Lung (tissue), 12 donors: Measurements from ENCODE around the gene CACNA1D. TPM values are rescaled to one million over a fixed set of nuclear protein-coding genes. Genes with fewer than 3 reads are reported as not detected.

Source experiments
- ATAC-seq: fragments of 200-7000 bp; cut with Tn5 transposase; one replicate; pipeline ENCODE4 v1.9.1; 2020; ENCODE audit warnings: moderate number of reproducible peaks; ENCODE audit not compliant: insufficient read depth, low FRiP score
- DNase-seq, 3 donors: peaks; one replicate each; pipeline ENCODE4 v3.0.0-alpha.2; 2013 to 2017
- H3K27ac ChIP-seq, 2 donors: one replicate each; pipeline ENCODE4 v1.5.1; 2013; ENCODE audit warnings: mild to moderate bottlenecking in 2 of 2, moderate library complexity in 2 of 2, control low read depth in 1 of 2, inconsistent platforms in 1 of 2, low read depth in 1 of 2, low read length in 1 of 2
- H3K27me3 ChIP-seq, 3 donors: one replicate each; pipeline ENCODE4 v1.5.1; 2013; ENCODE audit warnings: low read length in 2 of 3; ENCODE audit not compliant: control insufficient read depth in 3 of 3, insufficient read depth in 3 of 3
- H3K36me3 ChIP-seq, 4 donors: one replicate each; pipeline ENCODE4 v1.5.1; 2013; ENCODE audit warnings: low read length in 4 of 4, mild to moderate bottlenecking in 1 of 4, moderate library complexity in 1 of 4; ENCODE audit not compliant: control insufficient read depth in 4 of 4, insufficient read depth in 4 of 4
- H3K4me1 ChIP-seq, 5 donors: one replicate each; pipeline ENCODE4 v1.5.1; 2013; ENCODE audit warnings: low read length in 5 of 5, mild to moderate bottlenecking in 2 of 5, moderate library complexity in 1 of 5; ENCODE audit not compliant: control insufficient read depth in 5 of 5, insufficient read depth in 5 of 5
- H3K4me3 ChIP-seq: one replicate; pipeline ENCODE4 v1.5.1; 2013; ENCODE audit warnings: mild to moderate bottlenecking, control low read depth, moderate library complexity
- H3K9ac ChIP-seq, 2 donors: one replicate each; pipeline ENCODE4 v1.5.1; 2013; ENCODE audit warnings: low read length in 2 of 2, control low read depth in 1 of 2; ENCODE audit not compliant: insufficient read depth in 1 of 2
- H3K9me3 ChIP-seq, 4 donors: one replicate each; pipeline ENCODE4 v1.5.1; 2013; ENCODE audit warnings: low read length in 3 of 4, mild to moderate bottlenecking in 1 of 4, moderate library complexity in 1 of 4; ENCODE audit not compliant: control insufficient read depth in 4 of 4, insufficient read depth in 3 of 4
- WGBS, 2 donors: extraction: QIAGEN DNeasy Blood & Tissue Kit; methylation state at CpG; one replicate each; pipeline ENCODE4 v1.1.7; 2013; 5-methylcytosine and 5-hydroxymethylcytosine counted together
- polyA plus RNA-seq, 2 donors: library from polyadenylated mRNA; stranded (reverse); fragments of 200-250 nt; gene quantifications; one replicate each; pipeline ENCODE4 v1.2.1, GENCODE V29; 2013
- total RNA-seq, 2 donors: library from RNA; depleted of rRNA in 1 of 2; stranded (reverse); fragments of >200 nt in 1 of 2; gene quantifications; one replicate each; pipeline ENCODE4 v1.2.1, GENCODE V29; 2014 to 2021
- TF ChIP-seq, protein P1 (sequence below): IDR thresholded peaks from 2 replicates; pipeline ENCODE4 v1.5.1; 2012; ENCODE audit warnings: mild to moderate bottlenecking; ENCODE audit errors: control extremely low read depth, extremely low read depth
- donor health status: control.
- donor health status: control.
- donor health status: Bipolar disorder and iron deficiency.
- donor health status: healthy.
- donor health status: DM: yes; HTN: yes; CAD: no.

The CACNA1D gene
- total and polyA plus RNA-seq, 4 donors, result 2.7 to 96.8 (median 23.1) TPM

DNA sequence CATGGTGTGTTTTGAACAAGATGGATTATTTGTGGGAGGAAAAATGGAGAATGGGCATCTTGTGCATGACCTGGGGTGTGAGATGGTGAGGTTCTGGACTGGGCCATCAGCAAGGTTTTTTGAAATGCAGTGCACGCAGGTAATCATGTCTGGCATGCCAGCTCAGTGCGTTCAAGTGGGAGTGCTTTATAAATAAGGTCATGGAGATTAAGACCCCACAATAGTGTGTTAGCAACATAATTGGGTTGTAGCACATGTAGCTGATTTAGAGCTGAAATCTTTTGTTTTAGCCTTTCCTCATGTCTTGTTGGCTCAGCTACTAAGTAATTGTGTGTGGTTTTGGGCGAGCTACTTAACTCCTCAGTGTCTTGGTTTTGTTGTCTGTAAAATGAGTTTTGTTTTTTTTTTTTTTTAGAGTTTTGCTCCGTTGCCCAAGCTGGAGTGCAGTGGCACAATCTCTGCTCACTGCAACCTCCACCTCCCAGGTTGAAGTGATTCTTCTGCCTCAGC is 3.9 kb upstream of the CACNA1D start:
- ATAC-seq (no peak), DNase-seq (peak in 2 of 3 donors; percentile 77 to 86)
- Histone ChIP-seq H3K27ac (no peak overlapping the region), H3K9me3 (no peaks in the 10 kb centered on the region), H3K4me1 (peaks cover 0 to 75% (median 37%) of the 10 kb centered on the region in 5 donors), H3K4me3 (no peak overlapping the region), H3K9ac (no peak overlapping the region), H3K36me3 (no peaks in the 10 kb centered on the region), H3K27me3 (peaks cover 0 to 2% (median 0%) of the 10 kb centered on the region in 3 donors)
- WGBS, 2 donors, result 73 to 84% methylated on average over 4 of the region's 4 CpGs
- TF ChIP-seq, protein P1, sequence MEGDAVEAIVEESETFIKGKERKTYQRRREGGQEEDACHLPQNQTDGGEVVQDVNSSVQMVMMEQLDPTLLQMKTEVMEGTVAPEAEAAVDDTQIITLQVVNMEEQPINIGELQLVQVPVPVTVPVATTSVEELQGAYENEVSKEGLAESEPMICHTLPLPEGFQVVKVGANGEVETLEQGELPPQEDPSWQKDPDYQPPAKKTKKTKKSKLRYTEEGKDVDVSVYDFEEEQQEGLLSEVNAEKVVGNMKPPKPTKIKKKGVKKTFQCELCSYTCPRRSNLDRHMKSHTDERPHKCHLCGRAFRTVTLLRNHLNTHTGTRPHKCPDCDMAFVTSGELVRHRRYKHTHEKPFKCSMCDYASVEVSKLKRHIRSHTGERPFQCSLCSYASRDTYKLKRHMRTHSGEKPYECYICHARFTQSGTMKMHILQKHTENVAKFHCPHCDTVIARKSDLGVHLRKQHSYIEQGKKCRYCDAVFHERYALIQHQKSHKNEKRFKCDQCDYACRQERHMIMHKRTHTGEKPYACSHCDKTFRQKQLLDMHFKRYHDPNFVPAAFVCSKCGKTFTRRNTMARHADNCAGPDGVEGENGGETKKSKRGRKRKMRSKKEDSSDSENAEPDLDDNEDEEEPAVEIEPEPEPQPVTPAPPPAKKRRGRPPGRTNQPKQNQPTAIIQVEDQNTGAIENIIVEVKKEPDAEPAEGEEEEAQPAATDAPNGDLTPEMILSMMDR, result no peak

DNA sequence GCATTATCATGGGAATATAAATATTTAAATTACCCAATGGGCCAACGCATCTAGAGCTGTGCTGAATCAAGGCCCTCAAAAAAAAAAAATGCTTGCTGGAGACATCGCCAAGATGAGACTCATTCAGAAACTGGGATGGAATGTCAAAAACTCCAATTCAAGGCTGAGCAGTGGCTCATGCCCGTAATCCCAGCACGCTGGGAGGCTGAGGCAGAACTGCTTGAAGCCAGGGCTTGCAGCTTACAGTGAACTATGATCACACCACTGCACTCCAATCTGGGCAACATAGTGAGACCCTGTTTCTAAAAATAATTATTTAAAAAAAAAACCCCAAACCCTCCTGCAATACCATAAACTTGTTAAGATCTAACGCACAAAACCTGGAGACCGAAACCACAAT is 3.1 kb upstream of the CACNA1D start:
- no peak overlapping the region for H3K9ac ChIP-seq
- H3K36me3 ChIP-seq, result no peaks in the 10 kb centered on the region
- H3K27ac ChIP-seq, result peak overlapping the region in 1 of 2 donors; percentile 49
- no peak for ATAC-seq
- H3K4me1 ChIP-seq, result peaks cover 0 to 74% (median 30%) of the 10 kb centered on the region in 5 donors
- H3K27me3 ChIP-seq, result peaks cover 0 to 2% (median 0%) of the 10 kb centered on the region in 3 donors
- H3K4me3 ChIP-seq, result no peak overlapping the region
- TF ChIP-seq, protein P1, result no peak
- 79 to 88% methylated on average over 6 of the region's 6 CpGs for WGBS, 2 donors
- peak in 2 of 3 donors; percentile 39 to 41 for DNase-seq
- no peaks in the 10 kb centered on the region for H3K9me3 ChIP-seq

DNA sequence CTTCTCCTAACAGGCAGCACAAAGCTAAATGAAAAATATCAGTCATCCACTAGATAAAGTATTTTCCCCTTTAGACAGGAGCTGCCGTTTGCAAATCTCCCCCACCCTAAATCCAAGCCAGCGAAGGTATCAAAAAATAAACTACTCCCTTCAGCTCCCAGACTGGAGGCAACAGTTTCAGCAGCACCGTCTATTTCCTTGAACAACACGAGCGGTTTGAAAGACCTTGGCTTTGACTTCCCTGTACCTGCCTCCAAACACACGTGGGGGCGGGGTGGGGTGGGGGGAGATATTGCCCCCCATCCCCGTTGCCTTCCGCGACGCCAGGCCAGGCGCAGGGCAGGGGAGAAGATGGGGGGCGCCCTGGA is 832 bp upstream of the CACNA1D start:
- Histone ChIP-seq H3K36me3 (peaks cover 0 to 3% (median under 1%) of the 10 kb centered on the region in 4 donors), H3K27me3 (peaks cover 0 to 2% (median 0%) of the 10 kb centered on the region in 3 donors), H3K9ac (peak overlapping the region in 1 of 2 donors; percentile 83), H3K9me3 (peaks cover 0 to 2% (median 0%) of the 10 kb centered on the region in 4 donors), H3K4me1 (peaks cover 0 to 76% (median 33%) of the 10 kb centered on the region in 5 donors), H3K27ac (peak overlapping the region in 1 of 2 donors; percentile 46), H3K4me3 (no peak overlapping the region)
- peak in 1 of 3 donors; percentile 36 for DNase-seq
- WGBS, 2 donors, result 5 to 11% methylated on average over 13 of the region's 13 CpGs
- ATAC-seq, result no peak
- TF ChIP-seq, protein P1, result no peak
